HepG2 (cell line): ENCODE results near the gene TFPI.

Experiments used
- CSRNP2 ChIP-seq: sonication (generic); formaldehyde crosslinking; conservative IDR thresholded peaks from 2 replicates; pipeline ENCODE4 v1.8.0; 2022; ENCODE audit warnings: low read depth, missing genetic modification reagents
- ZEB1 ChIP-seq: IDR thresholded peaks from 2 replicates; pipeline ENCODE4 v1.6.1; 2012; ENCODE audit warnings: mild to moderate bottlenecking, low read depth, inconsistent platforms; ENCODE audit not compliant: insufficient replicate concordance
- TF ChIP-seq, protein P1 (sequence below): sonication (generic); formaldehyde crosslinking; IDR thresholded peaks from 2 replicates; pipeline ENCODE4 v1.5.0; 2020; ENCODE audit warnings: mild to moderate bottlenecking, missing genetic modification reagents

DNA sequence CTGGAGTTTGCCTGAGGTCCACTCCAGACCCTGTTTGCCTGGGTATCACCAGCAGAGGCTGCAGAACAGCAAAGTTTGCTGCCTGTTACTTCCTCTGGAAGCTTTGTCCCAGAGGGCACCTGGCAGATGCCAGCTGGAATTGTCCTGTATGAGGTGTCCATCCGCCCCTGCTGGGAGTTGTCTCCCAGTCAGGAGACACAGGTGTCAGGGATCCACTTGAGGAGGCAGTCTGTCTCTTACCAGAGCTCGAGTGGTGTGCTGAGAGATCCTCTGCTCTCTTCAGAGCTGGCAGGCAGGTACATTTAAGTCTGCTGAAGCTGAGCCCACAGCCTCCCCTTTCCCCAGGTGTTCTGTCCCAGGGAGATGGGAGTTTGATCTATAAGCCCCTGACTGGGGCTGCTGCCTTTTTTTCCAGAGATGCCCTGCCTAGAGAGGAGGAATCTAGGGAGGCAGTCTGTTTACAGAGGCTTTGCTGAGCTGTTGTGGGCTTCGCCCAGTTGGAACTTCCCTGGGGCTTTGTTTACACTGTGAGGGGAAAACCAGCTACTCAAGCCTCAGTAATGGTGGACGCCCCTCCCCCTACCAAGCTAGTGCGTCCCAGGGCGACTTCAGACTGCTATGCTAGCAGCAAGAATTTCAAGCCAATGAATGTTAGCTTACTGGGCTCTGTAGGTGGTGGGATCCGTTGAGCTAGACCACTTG, 34.7 kb downstream of the TFPI start:
- TF ChIP-seq ZEB1 (no peak), CSRNP2 (no peak)
- TF ChIP-seq, protein P1, sequence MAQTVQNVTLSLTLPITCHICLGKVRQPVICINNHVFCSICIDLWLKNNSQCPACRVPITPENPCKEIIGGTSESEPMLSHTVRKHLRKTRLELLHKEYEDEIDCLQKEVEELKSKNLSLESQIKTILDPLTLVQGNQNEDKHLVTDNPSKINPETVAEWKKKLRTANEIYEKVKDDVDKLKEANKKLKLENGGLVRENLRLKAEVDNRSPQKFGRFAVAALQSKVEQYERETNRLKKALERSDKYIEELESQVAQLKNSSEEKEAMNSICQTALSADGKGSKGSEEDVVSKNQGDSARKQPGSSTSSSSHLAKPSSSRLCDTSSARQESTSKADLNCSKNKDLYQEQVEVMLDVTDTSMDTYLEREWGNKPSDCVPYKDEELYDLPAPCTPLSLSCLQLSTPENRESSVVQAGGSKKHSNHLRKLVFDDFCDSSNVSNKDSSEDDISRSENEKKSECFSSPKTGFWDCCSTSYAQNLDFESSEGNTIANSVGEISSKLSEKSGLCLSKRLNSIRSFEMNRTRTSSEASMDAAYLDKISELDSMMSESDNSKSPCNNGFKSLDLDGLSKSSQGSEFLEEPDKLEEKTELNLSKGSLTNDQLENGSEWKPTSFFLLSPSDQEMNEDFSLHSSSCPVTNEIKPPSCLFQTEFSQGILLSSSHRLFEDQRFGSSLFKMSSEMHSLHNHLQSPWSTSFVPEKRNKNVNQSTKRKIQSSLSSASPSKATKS (CRISPR knock-in tag) = no peak
